Measurements from ENCODE around the gene CYP19A1. TPM values are rescaled to one million over a fixed set of nuclear protein-coding genes. Genes with fewer than 3 reads are reported as not detected.

Gene CYP19A1
- total RNA-seq = 1 to 10 TPM in 3 of 4 donors, not detected in 1; 1.8 to 2.9 (median 2.5) TPM

GRCh38 chr15:51338496-51338895 lies at the start of gene CYP19A1:
Gene CYP19A1, minus strand, starts transcription at chr15:51338596. Its CDS starts 95,684 bp downstream, at chr15:51242912.
- Histone ChIP-seq H3K9me3 (no peaks in the 10 kb centered on the region), H3K4me3 (no peak within 1 kb of the TSS), H3K4me1 (peaks cover 17 to 60% (median 31%) of the 10 kb centered on the region in 3 donors), H3K36me3 (no peaks in the 10 kb centered on the region), H3K27me3 (peaks cover 23% of the 10 kb centered on the region), H3K27ac (peak within 1 kb of the TSS in 2 of 4 donors; percentile 37 to 75)
- no peak for ATAC-seq
- WGBS, 2 donors (ENCODE audit: low coverage in 1 of 2) = 89% methylated on average over 5 of the region's 6 CpGs; no CpG with 5 or more reads in 1 of the 2 donors
- TF ChIP-seq POLR2AphosphoS5 (IDR thresholded peaks at IDR 0.05) (no peak), CTCF (IDR thresholded peaks at IDR 0.05) (no peak), EP300 (IDR thresholded peaks at IDR 0.05) (no peak), POLR2A (IDR thresholded peaks at IDR 0.05) (no peak)

- Histone ChIP-seq H3K36me3 (no peaks in the 10 kb centered on the region), H3K27ac (no peak overlapping the region), H3K27me3 (peaks cover 8% of the 10 kb centered on the region), H3K4me1 (no peaks in the 10 kb centered on the region), H3K4me3 (no peak overlapping the region), H3K9me3 (no peaks in the 10 kb centered on the region)
- WGBS, 2 donors (ENCODE audit: low coverage in 1 of 2) = 100% methylated on average over 2 to 3 of the region's 3 CpGs
- ATAC-seq = no peak
- TF ChIP-seq CTCF (IDR thresholded peaks at IDR 0.05) (no peak), POLR2AphosphoS5 (IDR thresholded peaks at IDR 0.05) (no peak), POLR2A (IDR thresholded peaks at IDR 0.05) (no peak), EP300 (IDR thresholded peaks at IDR 0.05) (no peak)
Measured at GRCh38 chr15:51387699-51388041, 49.3 kb upstream of the CYP19A1 start.

- ATAC-seq = no peak
- TF ChIP-seq POLR2A (IDR thresholded peaks at IDR 0.05) (no peak), CTCF (IDR thresholded peaks at IDR 0.05) (no peak), POLR2AphosphoS5 (IDR thresholded peaks at IDR 0.05) (no peak), EP300 (IDR thresholded peaks at IDR 0.05) (no peak)
- H3K4me3 ChIP-seq = no peak overlapping the region
- no peaks in the 10 kb centered on the region for H3K36me3 ChIP-seq
- H3K9me3 ChIP-seq = no peaks in the 10 kb centered on the region
- 84 to 86% methylated on average over 6 to 8 of the region's 10 CpGs for WGBS, 2 donors (ENCODE audit: low coverage in 1 of 2)
- H3K27ac ChIP-seq = no peak overlapping the region
- no peaks in the 10 kb centered on the region for H3K4me1 ChIP-seq
- peaks cover 8% of the 10 kb centered on the region for H3K27me3 ChIP-seq
Measured at GRCh38 chr15:51386960-51387698, 48.7 kb upstream of the CYP19A1 start.

GRCh38 chr15:51386486-51386885 lies 48.1 kb upstream of the CYP19A1 start:
- Histone ChIP-seq H3K4me3 (no peak overlapping the region), H3K27ac (no peak overlapping the region), H3K27me3 (peaks cover 8% of the 10 kb centered on the region), H3K36me3 (no peaks in the 10 kb centered on the region), H3K9me3 (no peaks in the 10 kb centered on the region), H3K4me1 (peaks cover 0 to under 1% (median 0%) of the 10 kb centered on the region in 3 donors)
- TF ChIP-seq POLR2A (IDR thresholded peaks at IDR 0.05) = no peak
- no peak for TF ChIP-seq CTCF (IDR thresholded peaks at IDR 0.05)
- no peak for TF ChIP-seq POLR2AphosphoS5 (IDR thresholded peaks at IDR 0.05)
- no peak for TF ChIP-seq EP300 (IDR thresholded peaks at IDR 0.05)
- no peak for ATAC-seq
- WGBS, 2 donors (ENCODE audit: low coverage in 1 of 2) = 90 to 100% methylated on average over 1 to 2 of the region's 12 CpGs

- no peak for TF ChIP-seq EP300 (IDR thresholded peaks at IDR 0.05)
- TF ChIP-seq POLR2AphosphoS5 (IDR thresholded peaks at IDR 0.05) = no peak
- no peak for TF ChIP-seq POLR2A (IDR thresholded peaks at IDR 0.05)
- TF ChIP-seq CTCF (IDR thresholded peaks at IDR 0.05) = no peak
- no peaks in the 10 kb centered on the region for H3K9me3 ChIP-seq
- H3K36me3 ChIP-seq = no peaks in the 10 kb centered on the region
- H3K4me1 ChIP-seq = peaks cover 0 to 5% (median 0%) of the 10 kb centered on the region in 3 donors
- no peak overlapping the region for H3K4me3 ChIP-seq
- 60 to 88% methylated on average over 1 to 5 of the region's 8 CpGs for WGBS, 2 donors (ENCODE audit: low coverage in 1 of 2)
- ATAC-seq = no peak
- H3K27me3 ChIP-seq = peaks cover 8% of the 10 kb centered on the region
- H3K27ac ChIP-seq = no peak overlapping the region
Measured at GRCh38 chr15:51386029-51386428, 47.6 kb upstream of the CYP19A1 start.
